Heart right ventricle (tissue), 16 donors: Measurements from ENCODE around the gene RPS6KA6. TPM values are rescaled to one million over a fixed set of nuclear protein-coding genes. Genes with fewer than 3 reads are reported as not detected.
"Not testable (repeated sequence)": the region's sequence is repeated elsewhere in the genome, so short reads cannot be mapped to it uniquely, and the experiment has no call there.

Source experiments
- ATAC-seq, 8 donors: fragments of 200-7000 bp; cut with Tn5 transposase; one replicate each; pipeline ENCODE4 v1.9.1; 2020; ENCODE audit warnings: mild to moderate bottlenecking in 8 of 8, moderate library complexity in 8 of 8, moderate number of reproducible peaks in 1 of 8
- DNase-seq, 2 donors: peaks; one replicate each; pipeline ENCODE4 v3.0.0-alpha.2; 2020
- H3K27ac ChIP-seq, 10 donors: fragments of 200-600 bp; sonication (generic) in 2 of 10; one replicate each; pipeline versions ENCODE4 v1.5.0 to v1.8.0; 2020 to 2022; ENCODE audit warnings: mild to moderate bottlenecking in 3 of 10
- H3K27me3 ChIP-seq, 7 donors: fragments of 200-600 bp; one replicate each; pipeline ENCODE4 v1.8.0; 2021 to 2022; ENCODE audit warnings: mild to moderate bottlenecking in 2 of 7
- H3K36me3 ChIP-seq, 9 donors: fragments of 200-600 bp; sonication (generic) in 1 of 9; one replicate each; pipeline versions ENCODE4 v1.5.0 to v1.8.0; 2020 to 2022; ENCODE audit warnings: mild to moderate bottlenecking in 2 of 9
- H3K4me1 ChIP-seq, 9 donors: fragments of 200-600 bp; sonication (generic) in 1 of 9; one replicate each; pipeline versions ENCODE4 v1.5.0 to v1.8.0; 2020 to 2022; ENCODE audit warnings: mild to moderate bottlenecking in 4 of 9
- H3K4me3 ChIP-seq, 10 donors: fragments of 200-600 bp; sonication (generic) in 2 of 10; one replicate each; pipeline versions ENCODE4 v1.5.0 to v1.8.0; 2020 to 2022; ENCODE audit warnings: mild to moderate bottlenecking in 7 of 10, moderate library complexity in 2 of 10
- H3K9me3 ChIP-seq, 11 donors: fragments of 200-600 bp in 10 of 11; sonication (generic) in 2 of 11; one replicate each; pipeline versions ENCODE4 v1.5.0 to v1.8.0; 2013 to 2022; ENCODE audit warnings: mild to moderate bottlenecking in 2 of 11, control low read depth in 1 of 11, moderate library complexity in 1 of 11
- CTCF ChIP-seq, 9 donors: fragments of 200-600 bp; sonication (generic) in 2 of 9; IDR thresholded peaks; one replicate each; pipeline versions ENCODE4 v1.5.0 to v1.8.0; 2021 to 2022; ENCODE audit warnings: antibody characterized with exemption in 9 of 9, mild to moderate bottlenecking in 5 of 9, moderate library complexity in 1 of 9
- WGBS, 2 donors: extraction: QIAGEN DNeasy Blood & Tissue Kit; methylation state at CpG; one replicate each; pipeline ENCODE4 v1.1.7; 2013; ENCODE audit warnings: inconsistent platforms in 1 of 2; 5-methylcytosine and 5-hydroxymethylcytosine counted together
- intact Hi-C, 10 donors: fragments of 100-400 bp; cut with DNase I; formaldehyde crosslinking; loops; one replicate each; pipeline versions ENCODE4 v1.11.1 to v1.14.2; 2022
- polyA plus RNA-seq, 2 donors: library from polyadenylated mRNA; stranded (reverse); fragments of 200-250 nt; gene quantifications; one replicate each; pipeline ENCODE4 v1.2.3, GENCODE V29; 2013
- total RNA-seq, 10 donors: library from RNA; stranded (reverse); fragmentation: NEBNext Ultra II Directional in 3 of 10; extraction: Animal tissue kit (Norgen Biotek cat#: 25700) in 3 of 10; gene quantifications; one replicate each; pipeline versions ENCODE4 v1.2.1 to v1.2.4, GENCODE V29; 2021 to 2023
- donor health status: Arrhythmogenic right ventricular cardiomyopathy.
- donor health status: ischemic (EF 13 %, LVEDD 7.1; RV severe dilation, severe dysfunction).
- donor health status: healthy with polysubstance abuse.
- donor health status: DM: no; HTN: yes; CAD: no.
- donor health status: DM: no; HTN: no; CAD: no.
- donor health status: ischemic (EF 25% LVEDD 6.9; RV normal size, moderate dysfunction).
- donor health status: ischemic (EF 25% LVEDD 5.7; RV mildly dilated, moderate dysfunction).
- donor health status: healthy.
- donor health status: DM: yes; HTN: yes; CAD: no.
- donor health status: Ischemic cardiomyopathy.
- donor health status: ischemic (EF 35%, LVEDD 5.7; RV mildly dilated, moderate dysfunction).
- donor health status: nonischemic (EF 11% LVEDD 7.7; RV severe dilation, severe dysfunction).
- donor health status: DM: yes; HTN: yes; CAD: no.
- donor health status: PGD.
- donor health status: ischemic (EF 29% LVEDD 5.4; RV normal size, mild dysfunction).
- donor health status: nonischemic (EF 23%, LVEDD 6.1; RV moderate dilation, normal function).

Gene RPS6KA6
- total and polyA plus RNA-seq, 12 donors = 0.04 to 1.3 (median 0.45) TPM

- no peak for DNase-seq
- Histone ChIP-seq H3K27ac (no peak overlapping the region), H3K27me3 (no peaks in the 10 kb centered on the region), H3K36me3 (no peaks in the 10 kb centered on the region), H3K4me3 (no peak overlapping the region), H3K9me3 (peaks cover 0 to 12% (median 0%) of the 10 kb centered on the region in 11 donors), H3K4me1 (no peaks in the 10 kb centered on the region)
- TF ChIP-seq CTCF (IDR thresholded peaks at IDR 0.05) = no peak
- intact Hi-C loops = no loop called here
- WGBS, 2 donors = 94 to 97% methylated on average over 5 of the region's 5 CpGs
- no peak for ATAC-seq
Measured at GRCh38 chrX:84108584-84108983, 79.4 kb downstream of the RPS6KA6 start.

- DNase-seq (no peak), ATAC-seq (no peak)
- Histone ChIP-seq H3K9me3 (no peaks in the 10 kb centered on the region), H3K27ac (no peak overlapping the region), H3K36me3 (no peaks in the 10 kb centered on the region), H3K4me1 (no peaks in the 10 kb centered on the region), H3K4me3 (no peak overlapping the region), H3K27me3 (no peaks in the 10 kb centered on the region)
- intact Hi-C loops = no loop called here
- WGBS, 2 donors = 89 to 98% methylated on average over 2 of the region's 2 CpGs
- TF ChIP-seq CTCF (IDR thresholded peaks at IDR 0.05) = no peak
Measured at GRCh38 chrX:84099120-84099519, 88.9 kb downstream of the RPS6KA6 start.

DNA sequence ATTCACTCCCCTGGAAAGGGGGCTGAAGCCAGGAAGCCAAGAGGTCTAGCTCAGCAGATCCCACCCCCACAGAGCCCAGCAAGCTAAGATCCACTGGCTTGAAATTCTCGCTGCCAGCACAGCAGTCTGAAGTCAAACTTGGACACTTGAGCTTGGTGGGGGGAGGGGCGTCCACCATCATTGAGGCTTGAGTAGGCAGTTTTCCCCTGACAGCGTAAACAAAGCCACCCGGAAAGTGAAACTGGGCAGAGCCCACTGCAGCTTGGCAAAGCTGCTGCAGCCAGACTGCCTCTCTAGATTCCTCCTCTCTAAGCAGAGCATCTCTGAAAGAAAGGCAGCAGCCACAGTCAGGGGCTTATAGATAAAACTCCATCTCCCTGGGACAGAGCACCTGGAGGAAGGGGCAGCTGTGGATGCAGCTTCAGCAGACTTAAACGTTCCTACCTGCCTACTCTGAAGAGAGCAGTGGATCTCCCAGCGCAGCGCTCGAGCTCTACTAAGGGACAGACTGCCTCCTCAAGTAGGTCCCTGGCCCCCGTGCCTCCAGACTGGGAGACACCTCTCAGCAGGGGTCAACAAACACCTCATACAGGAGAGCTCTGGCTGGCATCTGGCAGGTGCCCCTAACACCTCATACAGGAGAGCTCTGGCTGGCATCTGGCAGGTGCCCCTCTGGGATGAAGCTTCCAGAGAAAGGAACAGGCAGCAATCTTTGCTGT is 108.4 kb downstream of the RPS6KA6 start:
- H3K4me3 ChIP-seq, intact Hi-C loops, DNase-seq, H3K27ac ChIP-seq, H3K4me1 ChIP-seq, H3K36me3 ChIP-seq, H3K27me3 ChIP-seq, ATAC-seq: not testable (repeated sequence)
- peaks cover 0 to 33% (median 0%) of the 10 kb centered on the region in 11 donors for H3K9me3 ChIP-seq
- 65 to 69% methylated on average over 7 to 9 of the region's 9 CpGs for WGBS, 2 donors

GRCh38 chrX:84078991-84079390 is 109.0 kb downstream of the RPS6KA6 start:
- no peak overlapping the region for H3K4me3 ChIP-seq
- ATAC-seq (no peak), DNase-seq (no peak)
- peaks cover 0 to 28% (median 0%) of the 10 kb centered on the region in 11 donors for H3K9me3 ChIP-seq
- TF ChIP-seq CTCF (IDR thresholded peaks at IDR 0.05) = no peak
- H3K27me3 ChIP-seq = peaks cover 0 to 3% (median 0%) of the 10 kb centered on the region in 7 donors
- H3K27ac ChIP-seq = no peak overlapping the region
- intact Hi-C loops = no loop called here
- 66 to 80% methylated on average over 9 of the region's 9 CpGs for WGBS, 2 donors
- no peaks in the 10 kb centered on the region for H3K36me3 ChIP-seq
- H3K4me1 ChIP-seq = no peaks in the 10 kb centered on the region

GRCh38 chrX:84064814-84065213 is 123.2 kb downstream of the RPS6KA6 start:
- H3K27ac ChIP-seq = no peak overlapping the region
- no peaks in the 10 kb centered on the region for H3K27me3 ChIP-seq
- DNase-seq (no peak), ATAC-seq (no peak)
- no peaks in the 10 kb centered on the region for H3K4me1 ChIP-seq
- H3K9me3 ChIP-seq = peaks cover 0 to 17% (median 0%) of the 10 kb centered on the region in 11 donors
- no peaks in the 10 kb centered on the region for H3K36me3 ChIP-seq
- no peak overlapping the region for H3K4me3 ChIP-seq
- no peak for TF ChIP-seq CTCF (IDR thresholded peaks at IDR 0.05)
- WGBS, 2 donors = 93 to 96% methylated on average over 2 of the region's 2 CpGs
- intact Hi-C loops = no loop called here
